GM12873 (cell line): Measurements from ENCODE around the gene NSMCE1.

Source experiments
- TF ChIP-seq, protein P1 (sequence below): IDR thresholded peaks from 2 replicates; pipeline ENCODE4 v1.5.1; 2012; ENCODE audit warnings: low read depth, mild to moderate bottlenecking, moderate library complexity, low read length, control low read depth; ENCODE audit not compliant: insufficient read depth; ENCODE audit errors: missing control alignments

NSMCE1 gene

DNA sequence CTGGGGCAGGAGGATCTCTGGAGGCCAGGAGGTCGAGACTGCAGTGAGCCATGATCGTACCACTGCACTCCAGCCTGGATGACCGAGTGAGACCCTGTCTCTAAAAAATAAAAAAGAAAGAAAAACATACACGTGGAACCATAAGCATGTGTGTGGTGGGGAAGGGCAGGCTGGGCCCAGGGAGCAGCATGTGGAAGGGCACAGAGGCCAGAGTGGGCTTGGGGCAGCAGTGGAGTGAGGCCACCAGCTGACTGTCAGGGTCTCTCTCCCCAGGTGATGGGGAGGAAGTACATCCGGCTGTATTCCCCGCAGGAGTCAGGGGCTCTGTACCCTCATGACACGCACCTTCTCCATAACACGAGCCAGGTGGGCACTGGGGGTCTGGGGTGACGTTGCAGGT, 48.5 kb downstream of the NSMCE1 start:
- TF ChIP-seq, protein P1, sequence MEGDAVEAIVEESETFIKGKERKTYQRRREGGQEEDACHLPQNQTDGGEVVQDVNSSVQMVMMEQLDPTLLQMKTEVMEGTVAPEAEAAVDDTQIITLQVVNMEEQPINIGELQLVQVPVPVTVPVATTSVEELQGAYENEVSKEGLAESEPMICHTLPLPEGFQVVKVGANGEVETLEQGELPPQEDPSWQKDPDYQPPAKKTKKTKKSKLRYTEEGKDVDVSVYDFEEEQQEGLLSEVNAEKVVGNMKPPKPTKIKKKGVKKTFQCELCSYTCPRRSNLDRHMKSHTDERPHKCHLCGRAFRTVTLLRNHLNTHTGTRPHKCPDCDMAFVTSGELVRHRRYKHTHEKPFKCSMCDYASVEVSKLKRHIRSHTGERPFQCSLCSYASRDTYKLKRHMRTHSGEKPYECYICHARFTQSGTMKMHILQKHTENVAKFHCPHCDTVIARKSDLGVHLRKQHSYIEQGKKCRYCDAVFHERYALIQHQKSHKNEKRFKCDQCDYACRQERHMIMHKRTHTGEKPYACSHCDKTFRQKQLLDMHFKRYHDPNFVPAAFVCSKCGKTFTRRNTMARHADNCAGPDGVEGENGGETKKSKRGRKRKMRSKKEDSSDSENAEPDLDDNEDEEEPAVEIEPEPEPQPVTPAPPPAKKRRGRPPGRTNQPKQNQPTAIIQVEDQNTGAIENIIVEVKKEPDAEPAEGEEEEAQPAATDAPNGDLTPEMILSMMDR = no peak

DNA sequence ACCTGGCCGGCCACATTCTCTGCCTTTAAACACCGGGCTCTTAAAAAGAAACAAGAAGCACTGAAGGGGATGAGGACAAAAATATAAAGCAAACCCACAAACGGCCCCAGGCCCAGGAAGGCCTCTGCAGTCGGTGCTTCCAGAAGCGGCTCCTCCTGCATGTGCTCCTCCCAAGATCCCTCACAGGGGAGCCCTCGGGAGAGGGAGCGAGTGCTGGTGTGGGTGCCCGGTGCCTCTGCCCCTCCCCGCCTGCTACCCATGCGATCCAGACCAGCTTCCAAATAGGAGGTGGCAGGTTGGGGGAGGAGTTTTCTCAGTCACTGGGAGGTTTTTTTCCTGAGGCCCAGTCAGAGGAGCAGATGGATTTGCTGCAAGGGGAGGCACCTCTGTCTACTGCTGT, 49.4 kb downstream of the NSMCE1 start:
- TF ChIP-seq, protein P1 = no peak

DNA sequence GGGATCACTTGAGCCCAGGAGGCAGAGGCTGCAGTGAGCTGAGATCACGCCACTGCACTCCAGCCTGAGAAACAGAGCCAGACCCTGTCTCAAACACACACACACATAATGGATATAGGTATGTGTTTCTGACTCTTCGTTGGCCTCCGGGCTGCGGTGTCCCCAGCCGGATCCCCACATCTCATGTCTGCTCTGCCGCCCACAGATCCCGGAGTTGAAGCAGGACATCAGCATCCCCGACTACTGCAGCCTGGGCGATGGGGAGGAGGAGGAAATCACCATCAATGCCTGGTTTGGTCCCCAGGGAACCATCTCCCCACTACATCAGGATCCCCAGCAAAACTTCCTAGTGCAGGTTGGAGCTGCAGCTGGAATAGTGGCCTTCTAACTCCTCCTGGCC, 49.8 kb downstream of the NSMCE1 start:
- TF ChIP-seq, protein P1 = no peak

DNA sequence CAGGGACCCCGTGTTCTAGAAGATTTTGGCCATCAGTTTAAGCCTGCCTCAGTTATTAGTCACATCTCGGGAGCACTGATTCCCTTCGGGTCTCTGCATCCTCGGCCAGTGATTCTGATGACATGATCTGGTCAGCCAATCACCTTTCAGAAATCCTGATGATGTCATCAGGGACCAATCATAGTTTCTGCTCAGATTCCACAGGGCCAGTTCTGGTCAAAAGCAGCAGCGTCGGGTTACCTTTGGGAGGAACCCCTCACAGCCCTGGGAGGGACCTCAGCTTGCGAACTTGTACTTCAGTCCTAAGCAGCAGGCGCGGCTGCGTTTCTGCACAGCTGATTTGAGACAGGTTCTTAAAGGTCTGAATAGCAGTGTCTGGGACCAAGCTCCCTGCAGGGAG, 51.3 kb downstream of the NSMCE1 start:
- TF ChIP-seq, protein P1 = no peak

DNA sequence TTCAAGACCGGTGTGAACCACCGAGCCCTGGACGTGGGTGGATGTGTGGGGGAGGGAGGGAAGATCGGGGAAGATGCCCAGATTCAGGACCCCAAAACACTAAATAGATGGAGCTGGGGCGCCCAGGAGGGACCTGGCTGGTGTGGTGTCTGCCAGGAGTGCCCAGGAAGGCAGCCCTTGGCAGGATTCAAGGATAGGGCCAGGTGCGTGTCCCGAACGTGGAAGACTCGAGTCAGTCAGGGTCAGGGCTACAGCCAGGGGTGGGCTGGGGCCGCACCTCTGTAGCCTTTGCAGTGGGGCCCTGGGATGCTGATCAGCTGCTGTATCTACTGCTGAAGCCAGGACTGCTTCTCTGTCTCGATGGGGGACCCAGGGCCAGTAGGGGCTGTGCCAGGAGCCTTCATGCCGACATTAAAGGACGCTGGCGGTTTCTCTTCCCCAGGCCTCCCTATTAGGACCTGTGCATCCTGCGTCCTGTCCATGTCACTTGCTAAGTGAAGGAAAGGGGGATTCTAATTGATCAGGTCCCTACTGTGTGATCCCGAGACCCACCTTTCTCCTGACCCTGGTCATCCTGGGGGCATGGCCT, 52.2 kb downstream of the NSMCE1 start:
- TF ChIP-seq, protein P1 = no peak

DNA sequence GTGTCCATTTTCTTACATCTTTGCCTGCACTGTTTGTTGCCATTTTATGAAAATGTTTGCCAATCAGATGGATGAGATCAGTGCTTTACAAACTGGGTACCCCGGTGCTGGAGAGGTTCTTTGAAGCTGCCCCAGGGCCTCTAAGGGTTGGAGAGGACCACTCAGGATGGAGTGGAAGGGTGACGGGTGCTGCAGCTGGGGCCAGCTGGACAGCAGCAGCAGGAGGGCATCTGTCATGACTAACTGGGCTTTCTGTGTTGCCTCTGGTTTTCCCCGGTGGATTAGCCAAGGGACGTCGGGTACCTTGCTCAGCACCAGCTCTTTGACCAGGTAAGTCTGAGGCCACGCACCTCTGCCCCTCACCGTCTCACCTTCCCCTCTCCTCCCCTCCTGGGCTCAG, 52.9 kb downstream of the NSMCE1 start:
- TF ChIP-seq, protein P1 = no peak

DNA sequence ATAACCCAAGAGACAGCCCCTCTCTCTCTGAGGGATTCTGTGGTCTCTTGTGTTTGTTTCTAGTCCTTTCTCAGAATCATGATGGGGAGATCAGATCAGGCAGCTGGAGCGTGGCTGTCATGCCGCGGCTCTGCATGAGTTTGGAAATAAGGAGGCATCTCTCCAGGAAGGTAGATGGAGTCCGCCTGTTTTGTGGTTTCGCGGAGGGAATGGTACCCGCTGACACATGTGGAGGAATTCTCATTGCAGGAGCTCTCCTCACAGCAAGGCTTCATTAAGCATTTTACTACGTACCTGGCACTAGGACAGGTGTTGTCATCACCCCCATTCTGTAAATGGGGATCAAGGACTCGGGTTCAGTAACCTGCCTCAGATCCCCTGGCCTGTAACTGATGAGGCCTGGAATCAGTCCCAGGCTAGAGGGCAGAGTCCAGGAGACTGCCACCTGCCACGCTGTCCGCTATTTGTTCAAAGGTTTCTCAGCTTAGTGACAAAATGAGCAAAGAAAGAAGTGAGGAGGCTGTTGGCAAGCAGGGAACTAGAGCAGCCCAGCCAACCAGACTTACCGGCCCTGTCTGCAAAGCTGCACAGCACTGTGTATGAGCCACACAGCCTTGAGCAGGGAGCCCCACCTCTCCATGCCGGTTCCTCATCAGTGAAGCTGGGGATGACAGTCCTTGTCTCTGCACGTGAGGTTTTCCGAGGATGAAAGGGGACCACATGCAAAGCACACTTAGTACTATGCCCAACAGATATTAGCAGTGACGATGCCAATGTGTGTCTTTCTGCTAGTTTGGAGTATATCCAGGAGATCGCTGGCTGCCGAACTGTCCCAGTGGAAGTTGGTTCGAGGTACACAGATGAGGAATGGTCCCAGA, 54.2 kb downstream of the NSMCE1 start:
- TF ChIP-seq, protein P1 = no peak
